Skeletal muscle cell (primary cell): ENCODE data around the gene CRIP1.

Experiments
- DNase-seq: peaks from one replicate; pipeline ENCODE4 v3.0.0-alpha.2; 2010; ENCODE audit warnings: low read depth
- H3K4me3 ChIP-seq: 2 replicates; pipeline ENCODE4 v1.5.1; 2011; ENCODE audit warnings: low read depth, mild to moderate bottlenecking, control low read depth, low read length, moderate library complexity

The CRIP1 gene

GRCh38 chr14:105489542-105490266, 3.0 kb downstream of the CRIP1 start:
- peak; percentile 43 for DNase-seq
- H3K4me3 ChIP-seq, result peak overlapping the region; percentile 68

- DNase-seq, result no peak
- H3K4me3 ChIP-seq, result peak overlapping the region; percentile 68
Observed at GRCh38 chr14:105490267-105490571, 3.5 kb downstream of the CRIP1 start.

- H3K4me3 ChIP-seq, result peak within 1 kb of the TSS; percentile 68
- DNase-seq, result peak; percentile 100
Observed at GRCh38 chr14:105490572-105491365, 4.1 kb downstream of the CRIP1 start, which contains the start of gene TEDC1. Gene TEDC1, plus strand, starts transcription at chr14:105491246. Its CDS starts 130 bp downstream, at chr14:105491376.

GRCh38 chr14:105491366-105491973, 4.8 kb downstream of the CRIP1 start:
- no peak for DNase-seq

GRCh38 chr14:105492031-105492970, 5.6 kb downstream of the CRIP1 start:
- DNase-seq, result no peak
- H3K4me3 ChIP-seq, result peak overlapping the region; percentile 57

More at GRCh38 chr14:105491366-105491973, 4.8 kb downstream of the CRIP1 start:
- H3K4me3 ChIP-seq, result peak overlapping the region; percentile 57

GRCh38 chr14:105492971-105493871, 6.5 kb downstream of the CRIP1 start:
- DNase-seq, result no peak
- no peak overlapping the region for H3K4me3 ChIP-seq

GRCh38 chr14:105493921-105494605, 7.4 kb downstream of the CRIP1 start:
- DNase-seq, result no peak
- H3K4me3 ChIP-seq, result no peak overlapping the region

- DNase-seq, result no peak
- no peak overlapping the region for H3K4me3 ChIP-seq
Observed at GRCh38 chr14:105494606-105494929, 7.9 kb downstream of the CRIP1 start.

- DNase-seq, result no peak
Observed at GRCh38 chr14:105495101-105495989, 8.7 kb downstream of the CRIP1 start.

GRCh38 chr14:105495990-105496830, 9.5 kb downstream of the CRIP1 start:
- no peak overlapping the region for H3K4me3 ChIP-seq
- DNase-seq, result no peak

More at GRCh38 chr14:105495101-105495989, 8.7 kb downstream of the CRIP1 start:
- no peak overlapping the region for H3K4me3 ChIP-seq

- no peak for DNase-seq
- no peak overlapping the region for H3K4me3 ChIP-seq
Observed at GRCh38 chr14:105496831-105497591, 10.3 kb downstream of the CRIP1 start.

- no peak for DNase-seq
- H3K4me3 ChIP-seq, result no peak overlapping the region
Observed at GRCh38 chr14:105497671-105498429, 11.2 kb downstream of the CRIP1 start.

GRCh38 chr14:105498430-105499255, 12.0 kb downstream of the CRIP1 start:
- DNase-seq, result no peak
- H3K4me3 ChIP-seq, result no peak overlapping the region
